LNCaP clone FGC (cell line): ENCODE measurements around the gene RNF214.
"Not testable (repeated sequence)": the region's sequence is repeated elsewhere in the genome, so short reads cannot be mapped to it uniquely, and the experiment has no call there.

Experiments
- DNase-seq: peaks from one replicate; pipeline ENCODE4 v3.0.0-alpha.2; 2011; ENCODE audit warnings: low read depth
- H3K4me3 ChIP-seq: 2 replicates; pipeline ENCODE4 v1.5.1; 2011; ENCODE audit warnings: mild to moderate bottlenecking, low read depth, low read length, control low read depth
- CTCF ChIP-seq: IDR thresholded peaks from 2 replicates; pipeline ENCODE4 v1.5.1; 2012; ENCODE audit warnings: mild to moderate bottlenecking; ENCODE audit not compliant: control insufficient read depth, insufficient read depth; ENCODE audit errors: extremely low read depth

RNF214 gene

GRCh38 chr11:117202386-117203068 is 29.9 kb upstream of the RNF214 start:
- no peak overlapping the region for H3K4me3 ChIP-seq
- TF ChIP-seq CTCF: no peak
- DNase-seq: no peak

GRCh38 chr11:117203069-117203407 is 29.4 kb upstream of the RNF214 start:
- DNase-seq: no peak
- no peak for TF ChIP-seq CTCF
- no peak overlapping the region for H3K4me3 ChIP-seq

- no peak for DNase-seq
- no peak overlapping the region for H3K4me3 ChIP-seq
- no peak for TF ChIP-seq CTCF
Measured at GRCh38 chr11:117204283-117205080, 28.0 kb upstream of the RNF214 start.

- no peak for TF ChIP-seq CTCF
- DNase-seq: no peak
- H3K4me3 ChIP-seq: no peak overlapping the region
Measured at GRCh38 chr11:117205211-117205818, 27.2 kb upstream of the RNF214 start.

- H3K4me3 ChIP-seq, DNase-seq: not testable (repeated sequence)
Measured at GRCh38 chr11:117206111-117206510, 26.4 kb upstream of the RNF214 start.

- not testable (repeated sequence) for DNase-seq, H3K4me3 ChIP-seq
Measured at GRCh38 chr11:117206859-117207258, 25.6 kb upstream of the RNF214 start.

- not testable (repeated sequence) for DNase-seq, H3K4me3 ChIP-seq
Measured at GRCh38 chr11:117207481-117207880, 25.0 kb upstream of the RNF214 start.

GRCh38 chr11:117208710-117209109 is 23.8 kb upstream of the RNF214 start:
- not testable (repeated sequence) for DNase-seq

GRCh38 chr11:117209351-117210125 is 22.9 kb upstream of the RNF214 start:
- DNase-seq, H3K4me3 ChIP-seq: not testable (repeated sequence)

More at GRCh38 chr11:117208710-117209109, 23.8 kb upstream of the RNF214 start:
- not testable (repeated sequence) for H3K4me3 ChIP-seq
